SKM-1 treated with dmso at 0.1 percent for 144 hours (cell line): ENCODE results near the gene TTC27.

Experiments
- DNase-seq: peaks from one replicate; lab custom pipeline; 2025; ENCODE audit not compliant: unreplicated experiment; lab: John Stamatoyannopoulos, UW

The TTC27 gene

GRCh38 chr2:32666704-32667103 lies 38.9 kb downstream of the TTC27 start:
- no peak for DNase-seq

DNA sequence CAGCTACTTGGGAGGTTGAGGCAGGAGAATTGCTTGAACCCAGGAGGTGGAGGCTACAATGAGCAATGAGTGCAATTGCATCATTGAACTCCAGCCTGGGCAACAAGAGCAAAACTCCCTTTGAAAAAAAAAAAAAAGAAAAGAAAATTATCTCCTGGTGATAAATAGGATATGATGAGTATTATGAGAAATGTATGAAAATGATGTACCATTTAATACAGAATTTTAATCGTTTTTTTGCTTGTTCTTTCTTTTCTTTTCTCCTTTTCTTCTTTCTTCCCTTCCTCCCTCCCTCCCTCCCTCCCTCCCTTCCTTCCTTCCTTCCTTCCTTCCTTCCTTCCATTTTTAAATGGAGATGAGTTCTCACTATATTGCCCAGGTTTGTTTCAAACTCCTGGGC lies 40.4 kb downstream of the TTC27 start:
- no peak for DNase-seq

GRCh38 chr2:32671885-32672533 lies 44.2 kb downstream of the TTC27 start:
- DNase-seq = no peak

DNA sequence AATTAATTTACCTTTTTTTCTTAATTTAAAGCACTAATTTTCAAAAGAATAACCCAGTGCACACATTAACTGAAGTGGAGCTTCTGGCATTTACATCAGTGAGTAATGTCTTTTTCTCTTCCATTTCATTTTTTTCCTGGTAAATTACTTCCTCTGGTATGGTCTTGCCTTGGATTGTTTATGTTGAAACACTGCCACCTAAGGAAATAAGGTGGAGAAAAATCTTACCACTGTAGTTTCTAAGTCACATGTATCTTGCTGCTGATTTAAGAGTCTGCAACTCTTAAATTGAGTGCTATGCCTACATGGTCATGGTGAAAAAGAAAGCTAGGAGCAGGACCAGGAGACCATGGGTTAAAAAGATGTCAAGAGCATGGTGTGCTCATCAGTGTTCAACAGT lies 51.0 kb downstream of the TTC27 start:
- no peak for DNase-seq

- DNase-seq = no peak
Observed at GRCh38 chr2:32680942-32681341, 53.1 kb downstream of the TTC27 start.

- DNase-seq = no peak
Observed at GRCh38 chr2:32683520-32684086, 55.8 kb downstream of the TTC27 start.

GRCh38 chr2:32688541-32688940 lies 60.7 kb downstream of the TTC27 start:
- no peak for DNase-seq

DNA sequence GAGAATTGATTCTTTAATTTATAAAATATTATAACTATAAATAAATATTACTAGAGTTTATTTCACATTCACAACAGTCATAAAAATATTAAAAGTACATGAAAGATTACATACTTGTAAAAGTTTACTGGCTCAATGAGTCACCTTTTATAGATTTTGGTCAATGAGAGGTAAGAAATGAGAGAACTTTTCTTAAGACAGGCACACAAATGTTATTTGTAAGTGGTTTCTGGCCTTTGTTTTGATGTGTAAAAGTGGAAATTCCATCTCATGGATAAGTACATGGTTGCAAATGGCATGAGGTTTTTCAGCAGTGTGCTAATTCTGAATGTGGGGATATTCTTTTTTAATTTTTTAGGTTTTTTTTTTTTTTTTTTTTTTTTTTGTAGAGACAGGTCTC lies 63.8 kb downstream of the TTC27 start:
- DNase-seq = no peak

- DNase-seq = no peak
Observed at GRCh38 chr2:32696439-32696838, 68.6 kb downstream of the TTC27 start.

DNA sequence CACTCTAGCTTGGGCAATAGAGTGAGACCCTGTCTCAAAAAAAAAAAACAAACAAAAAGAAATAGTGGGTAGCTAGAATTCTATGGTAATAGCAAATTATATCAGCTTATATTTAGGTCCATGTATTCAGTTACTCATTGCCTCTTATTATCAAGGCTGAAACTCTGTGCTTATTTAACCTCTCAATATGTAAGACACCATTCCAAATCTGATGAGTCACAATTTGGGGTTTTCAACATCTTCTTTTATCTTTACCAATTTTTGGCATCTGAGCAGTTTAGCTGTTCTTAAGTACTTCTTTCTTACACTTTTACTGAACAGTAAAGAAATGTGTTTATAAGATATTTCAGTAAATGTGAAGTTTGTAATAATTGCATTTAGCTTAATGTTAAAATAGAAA lies 69.3 kb downstream of the TTC27 start:
- DNase-seq = no peak

DNA sequence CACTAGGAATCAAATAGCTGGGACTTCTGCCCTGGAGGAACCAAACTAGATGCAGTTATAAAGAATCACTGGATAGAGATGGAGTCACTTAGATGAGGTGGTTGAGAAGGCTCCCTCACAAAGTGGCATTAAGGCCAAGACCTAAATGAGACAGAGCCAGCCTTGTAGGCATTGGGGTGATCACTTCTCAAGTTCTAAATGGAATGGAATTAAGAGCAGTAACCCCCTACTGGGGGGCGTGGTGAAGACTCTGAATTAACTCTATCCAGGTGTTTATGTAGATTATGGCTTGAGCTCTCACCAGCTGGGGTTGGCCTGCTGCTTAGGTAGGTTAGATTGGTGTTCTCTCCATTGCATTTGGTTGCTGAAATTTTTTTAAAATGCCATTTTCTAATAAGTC lies 71.3 kb downstream of the TTC27 start:
- DNase-seq = no peak

GRCh38 chr2:32701806-32702205 lies 74.0 kb downstream of the TTC27 start:
- DNase-seq = no peak

DNA sequence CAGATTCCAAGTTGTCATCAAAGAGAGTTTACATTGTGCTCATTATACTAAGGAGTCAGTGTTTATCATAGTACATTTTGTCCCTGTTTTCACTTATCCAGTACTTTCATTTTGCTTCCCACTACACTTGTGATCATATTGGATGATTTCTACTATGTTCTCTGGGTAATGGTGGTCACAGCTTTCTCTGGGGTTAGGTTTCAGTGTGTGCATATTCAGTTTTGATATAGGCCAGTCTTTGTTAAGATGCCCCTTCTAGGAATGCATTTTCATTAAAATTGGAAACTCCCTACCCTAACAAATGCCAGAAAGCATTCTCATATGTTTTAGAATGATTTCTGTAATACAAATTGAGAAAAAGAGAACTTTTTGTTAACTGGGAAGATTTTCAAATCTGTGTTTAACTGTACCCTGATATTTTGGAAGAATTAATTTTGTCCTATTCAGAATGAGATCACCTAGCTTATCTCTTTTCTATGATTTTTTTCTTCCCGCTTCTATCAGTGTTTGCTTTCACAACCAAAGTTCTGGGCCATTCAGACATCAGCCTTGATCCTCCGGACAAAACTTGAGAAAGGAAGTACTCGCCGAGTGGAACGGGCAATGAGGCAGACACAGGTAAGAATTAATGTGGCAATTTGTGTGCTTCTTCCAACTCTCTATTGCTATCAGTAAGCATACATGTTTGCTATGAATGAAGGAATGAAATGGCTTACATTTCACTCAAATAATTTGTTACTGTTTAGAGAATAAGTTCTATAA lies 74.6 kb downstream of the TTC27 start:
- no peak for DNase-seq

GRCh38 chr2:32706815-32707579 lies 79.1 kb downstream of the TTC27 start:
- no peak for DNase-seq

- DNase-seq = no peak
Observed at GRCh38 chr2:32711219-32711618, 83.4 kb downstream of the TTC27 start.

- no peak for DNase-seq
Observed at GRCh38 chr2:32711908-32712501, 84.2 kb downstream of the TTC27 start.

DNA sequence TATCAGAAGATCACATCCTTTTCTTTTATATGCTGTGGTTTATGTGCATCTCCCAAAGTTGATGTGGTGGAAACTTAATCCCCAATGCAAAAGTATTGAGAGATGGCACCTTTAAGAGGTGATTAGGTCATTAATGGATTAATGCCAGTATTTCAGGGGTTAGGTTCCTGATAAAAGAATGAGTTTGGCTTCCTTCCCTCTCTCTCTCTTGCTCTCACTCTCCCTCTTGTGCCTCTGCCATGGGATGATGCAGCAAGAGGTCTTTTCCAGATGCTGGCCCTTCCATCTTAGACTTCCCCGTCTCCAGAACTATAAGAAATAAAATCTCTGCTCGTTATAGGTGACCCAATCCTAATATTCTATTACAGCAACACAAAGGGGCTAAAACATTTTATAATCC lies 85.0 kb downstream of the TTC27 start:
- DNase-seq = no peak

GRCh38 chr2:32714521-32714920 lies 86.7 kb downstream of the TTC27 start:
- no peak for DNase-seq

DNA sequence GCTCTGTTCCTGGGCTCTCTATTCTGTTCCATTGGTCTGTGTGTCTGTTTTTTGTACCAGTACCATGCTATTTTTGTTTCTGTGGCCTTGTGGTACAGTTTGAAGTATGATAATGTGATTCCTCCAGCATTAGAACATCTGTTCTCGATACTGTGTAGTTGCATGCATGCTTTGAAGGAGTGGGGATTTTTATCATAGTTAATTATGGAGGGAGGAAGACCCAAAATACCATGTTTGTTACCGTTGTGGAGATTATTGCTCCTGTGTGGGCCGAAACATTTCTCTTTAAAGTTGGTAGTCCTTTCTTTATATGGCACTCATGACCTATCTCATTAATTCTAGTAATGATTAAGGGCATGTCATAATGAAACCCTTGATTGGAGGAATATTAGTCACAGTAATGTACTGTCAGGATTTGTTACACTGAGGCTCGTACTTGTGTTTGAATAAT lies 87.6 kb downstream of the TTC27 start:
- DNase-seq = no peak

- no peak for DNase-seq
Observed at GRCh38 chr2:32715981-32716380, 88.1 kb downstream of the TTC27 start.

- no peak for DNase-seq
Observed at GRCh38 chr2:32716598-32716997, 88.7 kb downstream of the TTC27 start.
